ENCODE results near the gene STK32B. TPM values are rescaled to one million over a fixed set of nuclear protein-coding genes. Genes with fewer than 3 reads are reported as not detected.

STK32B gene
- total and polyA plus RNA-seq, 9 donors, result 0.35 to 3.0 (median 1.2) TPM

- H3K4me3 ChIP-seq, result no peak overlapping the region
- TF ChIP-seq EP300 (IDR thresholded peaks at IDR 0.05) (no peak), POLR2A (IDR thresholded peaks at IDR 0.05) (no peak), CTCF (IDR thresholded peaks at IDR 0.05) (no peak)
- 50 to 74% (median 51%) methylated on average over 2 of the region's 2 CpGs for WGBS, 3 donors
- H3K4me1 ChIP-seq (ENCODE audit: insufficient read depth), result no peaks in the 10 kb centered on the region
- H3K27me3 ChIP-seq, result no peaks in the 10 kb centered on the region
- intact Hi-C loops (cut with DNase I), result no loop called here
- no peaks in the 10 kb centered on the region for H3K36me3 ChIP-seq
- H3K27ac ChIP-seq, result no peak overlapping the region
- no peaks in the 10 kb centered on the region for H3K9me3 ChIP-seq
- no peak for DNase-seq
These were observed 61.2 kb downstream of the STK32B start for GRCh38 chr4:5112333-5113095.

- 0 to 65% (median 32%) methylated on average over 1 of the region's 1 CpG for WGBS, 3 donors
- H3K9me3 ChIP-seq, result no peaks in the 10 kb centered on the region
- DNase-seq, result no peak
- intact Hi-C loops (cut with DNase I), result no loop called here
- no peaks in the 10 kb centered on the region for H3K4me1 ChIP-seq (ENCODE audit: insufficient read depth)
- no peak overlapping the region for H3K4me3 ChIP-seq
- TF ChIP-seq EP300 (IDR thresholded peaks at IDR 0.05) (no peak), CTCF (IDR thresholded peaks at IDR 0.05) (no peak), POLR2A (IDR thresholded peaks at IDR 0.05) (no peak)
- no peaks in the 10 kb centered on the region for H3K27me3 ChIP-seq
- no peaks in the 10 kb centered on the region for H3K36me3 ChIP-seq
- H3K27ac ChIP-seq, result no peak overlapping the region
These were observed 63.7 kb downstream of the STK32B start for GRCh38 chr4:5114950-5115349.

GRCh38 chr4:5118091-5118786 lies 67.0 kb downstream of the STK32B start:
- intact Hi-C loops (cut with DNase I), result no loop called here
- Histone ChIP-seq H3K4me3 (no peak overlapping the region), H3K27ac (no peak overlapping the region), H3K4me1 (ENCODE audit: insufficient read depth) (no peaks in the 10 kb centered on the region), H3K27me3 (no peaks in the 10 kb centered on the region), H3K36me3 (no peaks in the 10 kb centered on the region), H3K9me3 (no peaks in the 10 kb centered on the region)
- no peak for DNase-seq
- 86 to 88% (median 88%) methylated on average over 6 of the region's 6 CpGs for WGBS, 3 donors
- no peak for TF ChIP-seq EP300 (IDR thresholded peaks at IDR 0.05)
- no peak for TF ChIP-seq CTCF (IDR thresholded peaks at IDR 0.05)
- TF ChIP-seq POLR2A (IDR thresholded peaks at IDR 0.05), result no peak

- no peaks in the 10 kb centered on the region for H3K36me3 ChIP-seq
- intact Hi-C loops (cut with DNase I), result no loop called here
- TF ChIP-seq POLR2A (IDR thresholded peaks at IDR 0.05) (no peak), EP300 (IDR thresholded peaks at IDR 0.05) (no peak), CTCF (IDR thresholded peaks at IDR 0.05) (no peak)
- no peak overlapping the region for H3K4me3 ChIP-seq
- H3K27ac ChIP-seq, result no peak overlapping the region
- no peaks in the 10 kb centered on the region for H3K4me1 ChIP-seq (ENCODE audit: insufficient read depth)
- no peaks in the 10 kb centered on the region for H3K27me3 ChIP-seq
- DNase-seq, result no peak
- no peaks in the 10 kb centered on the region for H3K9me3 ChIP-seq
- 53 to 55% (median 55%) methylated on average over 11 of the region's 11 CpGs for WGBS, 3 donors
These were observed 67.9 kb downstream of the STK32B start for GRCh38 chr4:5118994-5119835.
